ENCODE measurements around the gene NR1H3.
"Not testable (repeated sequence)": the region's sequence is repeated elsewhere in the genome, so short reads cannot be mapped to it uniquely, and the experiment has no call there.

Gene NR1H3

GRCh38 chr11:47305734-47306483 is 48.1 kb downstream of the NR1H3 start:
- DNase-seq (ENCODE audit: low read depth in 3 of 3): no peak

GRCh38 chr11:47306484-47306844 is 48.7 kb downstream of the NR1H3 start:
- no peak for DNase-seq (ENCODE audit: low read depth in 3 of 3)

- DNase-seq (ENCODE audit: low read depth in 3 of 3): no peak
Measured at GRCh38 chr11:47308050-47308823, 50.4 kb downstream of the NR1H3 start.

GRCh38 chr11:47314992-47315391 is 57.2 kb downstream of the NR1H3 start:
- DNase-seq (ENCODE audit: low read depth in 3 of 3): no peak

GRCh38 chr11:47316501-47316900 is 58.7 kb downstream of the NR1H3 start:
- not testable (repeated sequence) for DNase-seq (ENCODE audit: low read depth in 3 of 3)

GRCh38 chr11:47317064-47317828 is 59.5 kb downstream of the NR1H3 start:
- DNase-seq (ENCODE audit: low read depth in 3 of 3): no peak

- no peak for DNase-seq (ENCODE audit: low read depth in 3 of 3)
Measured at GRCh38 chr11:47318166-47318565, 60.4 kb downstream of the NR1H3 start.
